BJ (cell line): ENCODE data around the gene SFXN5. TPM values are rescaled to one million over a fixed set of nuclear protein-coding genes. Genes with fewer than 3 reads are reported as not detected.

ENCODE experiments used
- CTCF ChIA-PET: fragments of 350-600 bp; formaldehyde crosslinking; extraction: SDS; loops from one replicate; lab custom pipeline; 2021; ENCODE audit warnings: antibody characterized with exemption, inconsistent platforms; lab: Yijun Ruan, JAX
- POLR2A ChIA-PET: fragments of 300-600 bp; sonication (Branson Sonifier 250); formaldehyde crosslinking; extraction: SDS; loops from one replicate; lab custom pipeline; 2021; ENCODE audit warnings: antibody characterized with exemption; lab: Charles Lee
- DNase-seq: peaks from one replicate; pipeline ENCODE4 v3.0.0-alpha.2; 2011; ENCODE audit warnings: low read depth
- H3K27me3 ChIP-seq: 2 replicates; pipeline ENCODE4 v1.6.0; 2011; ENCODE audit warnings: low read length; ENCODE audit not compliant: control insufficient read depth, insufficient read depth
- H3K36me3 ChIP-seq: 2 replicates; pipeline ENCODE4 v1.5.1; 2011; ENCODE audit warnings: low read length; ENCODE audit not compliant: control insufficient read depth, insufficient read depth
- H3K4me3 ChIP-seq: 2 replicates; pipeline ENCODE4 v1.5.1; 2011; ENCODE audit warnings: low read depth, mild to moderate bottlenecking, control low read depth, low read length
- CTCF ChIP-seq: IDR thresholded peaks from 2 replicates; pipeline ENCODE4 v1.5.1; 2011; ENCODE audit warnings: low read depth, mild to moderate bottlenecking, control low read depth, inconsistent platforms, low read length, moderate library complexity; ENCODE audit not compliant: insufficient read depth
- polyA plus RNA-seq: library from polyadenylated mRNA; depleted of rRNA; stranded (reverse); fragments of >200 nt; gene quantifications from 2 replicates; pipeline ENCODE4 v1.2.3, GENCODE V29; 2011

SFXN5 gene
- polyA plus RNA-seq, 1 experiment, result 11.5 TPM

GRCh38 chr2:72995430-72996116, 75.9 kb downstream of the SFXN5 start:
- POLR2A ChIA-PET, result no interaction called here

GRCh38 chr2:72994991-72995380, 76.5 kb downstream of the SFXN5 start:
- Histone ChIP-seq H3K27me3 (no peaks in the 10 kb centered on the region), H3K4me3 (no peak overlapping the region), H3K36me3 (peaks cover 3% of the 10 kb centered on the region)
- DNase-seq, result no peak
- ChIA-PET POLR2A (no interaction called here), CTCF (interaction anchor here (1.0 to 5.2 kb wide), 8 partner anchors 9 to 182 kb away, joined by 3 to 61 read pairs (median 6); no protein-coding TSS in a partner anchor)
- TF ChIP-seq CTCF, result no peak

More at GRCh38 chr2:72995430-72996116, 75.9 kb downstream of the SFXN5 start:
- no peak overlapping the region for H3K4me3 ChIP-seq
- peaks cover 3% of the 10 kb centered on the region for H3K36me3 ChIP-seq
- no peak for TF ChIP-seq CTCF
- no peak for DNase-seq
- no peaks in the 10 kb centered on the region for H3K27me3 ChIP-seq
- CTCF ChIA-PET, result interaction anchor here (1.0 to 5.2 kb wide), 6 partner anchors 10 to 182 kb away, joined by 3 to 17 read pairs (median 6); no protein-coding TSS in a partner anchor

- no peak for TF ChIP-seq CTCF
- peaks cover 3% of the 10 kb centered on the region for H3K36me3 ChIP-seq
- H3K27me3 ChIP-seq, result no peaks in the 10 kb centered on the region
- no peak overlapping the region for H3K4me3 ChIP-seq
- CTCF ChIA-PET, result interaction anchor here (0.5 to 3.8 kb wide), 18 partner anchors 8 to 183 kb away, joined by 3 to 61 read pairs (median 6); partner anchors contain the start of gene SFXN5
- POLR2A ChIA-PET, result no interaction called here
- no peak for DNase-seq
Observed at GRCh38 chr2:72994282-72994990, 77.1 kb downstream of the SFXN5 start.

- Histone ChIP-seq H3K27me3 (no peaks in the 10 kb centered on the region), H3K4me3 (no peak overlapping the region), H3K36me3 (peaks cover 3% of the 10 kb centered on the region)
- DNase-seq, result no peak
- TF ChIP-seq CTCF, result no peak
- ChIA-PET CTCF (interaction anchor here (0.5 to 3.8 kb wide), 19 partner anchors 9 to 183 kb away, joined by 3 to 61 read pairs (median 5); partner anchors contain the start of gene SFXN5), POLR2A (no interaction called here)
Observed at GRCh38 chr2:72993933-72994280, 77.6 kb downstream of the SFXN5 start.
